Hippocampal formation (tissue), 2 donors: ENCODE data around the gene MGAT3.
A peak's percentile ranks its signal among the peaks of the same experiment; 100 is the strongest.
"Not testable (repeated sequence)": the region's sequence is repeated elsewhere in the genome, so short reads cannot be mapped to it uniquely, and the experiment has no call there.

ENCODE experiments used
- DNase-seq, 2 donors: peaks; one replicate each; lab custom pipeline; 2025; lab: John Stamatoyannopoulos, UW

Gene MGAT3, protein sequence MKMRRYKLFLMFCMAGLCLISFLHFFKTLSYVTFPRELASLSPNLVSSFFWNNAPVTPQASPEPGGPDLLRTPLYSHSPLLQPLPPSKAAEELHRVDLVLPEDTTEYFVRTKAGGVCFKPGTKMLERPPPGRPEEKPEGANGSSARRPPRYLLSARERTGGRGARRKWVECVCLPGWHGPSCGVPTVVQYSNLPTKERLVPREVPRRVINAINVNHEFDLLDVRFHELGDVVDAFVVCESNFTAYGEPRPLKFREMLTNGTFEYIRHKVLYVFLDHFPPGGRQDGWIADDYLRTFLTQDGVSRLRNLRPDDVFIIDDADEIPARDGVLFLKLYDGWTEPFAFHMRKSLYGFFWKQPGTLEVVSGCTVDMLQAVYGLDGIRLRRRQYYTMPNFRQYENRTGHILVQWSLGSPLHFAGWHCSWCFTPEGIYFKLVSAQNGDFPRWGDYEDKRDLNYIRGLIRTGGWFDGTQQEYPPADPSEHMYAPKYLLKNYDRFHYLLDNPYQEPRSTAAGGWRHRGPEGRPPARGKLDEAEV

DNA sequence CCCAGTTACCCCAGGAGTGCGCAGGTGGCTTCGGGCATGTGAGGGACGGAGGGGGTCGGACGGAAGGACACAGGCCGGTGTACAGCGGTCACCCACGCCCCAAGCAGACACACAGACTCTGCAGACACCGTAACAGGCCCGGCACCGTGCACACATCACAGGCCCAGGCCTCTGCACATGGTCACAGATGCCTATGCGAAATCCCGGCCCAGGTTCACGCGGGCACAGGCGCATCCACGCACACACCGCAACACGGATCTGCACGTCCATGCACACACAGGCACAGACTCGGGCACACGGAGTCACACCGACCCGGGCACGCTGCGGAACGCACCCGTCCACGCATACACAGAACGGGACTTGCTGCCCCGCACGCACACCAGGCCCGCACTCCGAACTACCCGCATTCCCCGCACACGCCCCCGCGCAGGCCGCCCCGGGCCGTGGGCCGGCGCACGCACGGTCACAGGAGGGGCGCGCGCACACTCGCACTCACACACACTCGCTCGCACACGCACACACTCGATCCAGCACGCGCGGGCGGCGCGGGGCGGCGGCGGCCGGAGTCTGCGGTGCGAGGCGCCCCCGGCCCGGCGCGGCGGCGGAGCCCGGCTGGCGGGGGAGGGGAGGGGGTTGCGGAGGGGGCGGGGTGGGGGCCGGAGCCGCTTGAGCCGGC, at the start of gene MGAT3:
MGAT3 (plus strand) TSS at position 491 of the 676 bp plus-strand sequence. CDS start 30,336 bp downstream, outside the sequence.
- no peak for DNase-seq

DNA sequence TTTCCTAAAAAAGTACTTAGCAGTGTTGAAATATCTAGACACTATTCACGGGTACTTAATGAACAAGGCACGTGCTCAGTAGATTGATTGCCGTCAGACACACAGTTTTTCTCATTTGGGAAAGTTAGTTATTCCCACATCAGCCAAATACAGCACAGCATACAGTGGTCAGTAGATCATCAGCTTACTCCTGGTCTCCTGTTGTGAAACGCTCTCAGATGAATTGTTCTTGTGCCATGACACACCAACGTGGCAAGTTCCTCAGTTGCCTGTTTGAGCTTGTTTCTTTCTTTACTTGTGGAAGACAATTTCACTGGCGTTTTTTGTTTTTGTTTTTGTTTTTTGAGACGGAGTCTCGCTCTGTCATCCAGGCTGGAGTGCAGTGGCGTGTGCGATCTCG, 48.6 kb upstream of the MGAT3 start:
- DNase-seq: no peak

DNA sequence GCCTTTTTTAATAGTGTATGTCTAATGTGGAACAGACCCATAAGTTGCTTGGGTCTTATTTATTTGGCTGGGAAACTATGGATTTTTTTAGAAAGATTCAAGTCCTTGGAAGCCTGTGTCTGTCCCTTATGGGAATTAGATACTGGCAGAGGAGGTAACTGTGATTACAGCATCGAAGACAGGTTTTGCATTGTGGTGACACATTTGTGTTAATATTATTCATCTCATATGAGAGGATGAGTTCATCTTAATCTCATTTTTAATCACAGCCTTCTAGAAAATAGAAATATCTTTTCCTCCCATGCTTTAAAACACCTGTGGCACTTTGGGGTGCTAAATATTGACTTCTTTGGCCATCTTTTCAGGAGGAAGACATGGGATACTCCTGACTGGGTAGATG, 48.0 kb upstream of the MGAT3 start:
- DNase-seq: no peak

DNA sequence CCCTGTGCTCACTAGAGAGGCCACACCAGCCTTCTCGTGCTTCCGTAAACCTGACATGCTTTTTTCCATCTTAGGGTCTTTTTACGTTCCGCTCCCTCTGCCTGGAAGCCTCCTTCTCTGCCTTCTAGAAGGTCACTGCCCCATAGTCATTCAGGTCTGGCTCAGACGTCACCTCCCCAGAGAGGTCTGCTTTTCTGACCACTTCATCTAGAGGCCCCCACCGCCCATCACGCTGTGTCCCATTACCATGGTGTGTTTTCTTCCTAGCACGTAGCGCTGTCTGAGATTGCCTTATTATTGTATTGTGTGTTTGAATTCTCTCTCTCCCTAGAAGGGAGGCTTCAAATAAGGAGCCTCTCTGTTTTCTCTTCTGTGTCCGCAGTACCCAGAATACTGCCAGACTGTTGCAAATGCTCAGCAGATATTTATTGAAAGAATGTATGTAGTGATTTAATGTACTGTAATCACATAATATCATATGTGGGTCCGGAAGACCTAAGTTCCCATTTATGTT, 47.2 kb upstream of the MGAT3 start:
- DNase-seq: no peak

DNA sequence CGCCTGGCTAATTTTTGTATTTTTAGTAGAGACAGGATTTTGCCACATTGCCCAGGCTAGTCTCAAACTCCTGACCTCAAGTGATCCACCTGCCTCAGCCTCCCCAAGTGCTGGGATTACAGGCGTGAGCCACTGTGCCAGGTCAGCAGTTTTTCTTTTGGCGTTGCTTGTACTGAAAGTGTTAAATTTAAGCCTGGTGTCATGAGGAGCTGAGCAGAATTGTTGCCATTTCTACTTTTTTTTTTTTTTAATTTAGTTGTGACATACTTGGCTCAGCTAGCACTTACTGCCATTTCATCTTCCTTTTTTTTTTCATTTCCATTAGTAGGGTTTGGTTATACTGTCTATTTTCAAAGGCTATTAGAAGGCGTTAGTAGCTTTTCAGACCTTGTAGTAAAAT, 46.5 kb upstream of the MGAT3 start:
- DNase-seq: no peak

DNA sequence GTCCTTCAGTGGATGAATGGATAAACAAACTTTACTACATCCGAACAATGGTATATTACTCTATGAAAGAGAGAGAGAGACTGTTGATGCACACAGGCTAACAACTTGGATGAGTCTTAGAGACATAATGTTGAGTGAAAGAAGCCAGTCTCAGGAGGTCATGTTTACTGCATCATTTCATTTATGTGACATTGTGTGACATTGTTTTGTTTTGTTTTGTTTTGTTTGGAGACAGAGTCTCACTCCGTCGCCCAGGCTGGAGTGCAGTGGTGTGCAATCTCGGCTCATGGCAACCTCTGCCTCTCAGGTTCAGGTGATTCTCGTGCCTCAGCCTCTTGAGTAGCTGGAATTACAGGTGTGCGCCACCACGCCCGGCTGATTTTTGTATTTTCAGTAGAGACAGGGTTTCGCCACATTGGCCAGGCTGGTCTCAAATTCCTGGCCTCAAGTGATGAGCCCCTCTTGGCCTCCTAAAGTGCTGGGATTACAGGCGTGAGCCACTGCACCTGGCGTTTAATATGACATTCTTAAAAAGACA, 44.9 kb upstream of the MGAT3 start:
- not testable (repeated sequence) for DNase-seq

DNA sequence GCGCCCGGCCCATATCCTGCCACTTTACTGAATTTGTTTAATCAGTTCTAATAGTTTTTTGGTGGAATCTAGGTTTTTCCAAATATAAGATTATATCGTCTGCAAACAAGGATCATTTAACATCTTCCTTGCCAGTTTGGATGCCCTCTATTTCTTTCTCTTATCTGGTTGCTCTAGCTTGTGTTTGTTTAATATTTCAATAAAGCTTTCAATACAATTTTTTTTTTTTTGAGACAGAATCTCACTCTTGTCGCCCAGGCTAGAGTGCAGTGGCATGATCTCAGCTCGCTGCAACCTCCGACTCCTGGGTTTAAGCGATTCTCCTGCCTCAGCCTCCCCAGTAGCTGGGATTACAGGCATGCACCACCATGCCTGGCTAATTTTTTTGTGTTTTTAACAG, 43.6 kb upstream of the MGAT3 start:
- not testable (repeated sequence) for DNase-seq

DNA sequence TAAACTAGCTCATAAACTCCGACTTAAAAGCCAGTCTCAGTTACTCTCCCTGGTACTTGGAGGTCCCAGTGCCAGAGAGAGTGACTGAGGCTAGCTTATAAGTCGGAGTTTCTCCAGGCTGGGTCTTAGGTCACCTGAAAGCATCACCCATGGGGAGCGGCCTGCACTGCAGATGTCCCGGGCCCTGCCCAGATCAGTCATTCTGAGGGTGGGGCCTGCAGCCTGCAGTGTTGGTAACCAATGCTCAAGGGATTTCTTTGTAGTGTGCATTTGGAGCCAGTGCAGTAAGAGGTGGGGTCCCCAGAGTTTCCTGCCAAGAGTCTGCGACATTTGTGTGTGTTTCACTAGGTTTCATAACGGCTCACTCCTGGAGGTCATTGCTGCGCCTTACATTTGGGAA, 42.4 kb upstream of the MGAT3 start:
- DNase-seq: no peak

DNA sequence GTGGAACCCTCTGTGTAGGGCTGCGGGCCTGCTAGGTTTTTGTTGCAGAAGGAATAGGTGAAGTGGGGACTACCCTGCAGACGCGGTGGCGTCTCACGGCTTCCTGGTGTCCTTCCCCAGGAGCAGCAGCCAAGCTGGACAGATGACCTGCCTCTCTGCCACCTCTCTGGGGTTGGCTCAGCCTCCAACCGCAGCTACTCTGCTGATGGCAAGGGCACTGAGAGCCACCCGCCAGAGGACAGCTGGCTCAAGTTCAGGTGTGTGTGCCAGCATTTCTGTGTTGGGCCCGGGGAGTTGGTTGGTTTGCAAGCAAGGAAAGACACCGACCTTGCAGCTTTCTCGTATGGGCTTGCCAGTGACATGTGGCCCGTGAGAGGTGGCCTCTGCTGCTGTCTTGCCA, 41.9 kb upstream of the MGAT3 start:
- peak in 1 of 2 donors; percentile 40 for DNase-seq

DNA sequence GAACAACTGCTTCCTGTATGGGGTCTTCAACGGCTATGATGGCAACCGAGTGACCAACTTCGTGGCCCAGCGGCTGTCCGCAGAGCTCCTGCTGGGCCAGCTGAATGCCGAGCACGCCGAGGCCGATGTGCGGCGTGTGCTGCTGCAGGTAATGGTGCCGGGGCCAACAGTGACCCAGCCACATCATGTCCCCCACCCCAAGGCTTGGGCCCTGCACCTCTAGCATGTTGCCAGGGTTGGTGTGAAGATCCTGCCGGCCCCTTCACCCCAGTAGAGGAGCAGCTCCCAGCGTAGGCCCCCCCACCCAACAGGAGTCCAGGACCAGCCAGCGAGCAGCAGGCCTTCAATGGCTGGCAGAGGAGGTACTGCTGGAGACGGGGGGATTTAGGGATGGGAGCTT, 41.3 kb upstream of the MGAT3 start:
- DNase-seq: no peak

DNA sequence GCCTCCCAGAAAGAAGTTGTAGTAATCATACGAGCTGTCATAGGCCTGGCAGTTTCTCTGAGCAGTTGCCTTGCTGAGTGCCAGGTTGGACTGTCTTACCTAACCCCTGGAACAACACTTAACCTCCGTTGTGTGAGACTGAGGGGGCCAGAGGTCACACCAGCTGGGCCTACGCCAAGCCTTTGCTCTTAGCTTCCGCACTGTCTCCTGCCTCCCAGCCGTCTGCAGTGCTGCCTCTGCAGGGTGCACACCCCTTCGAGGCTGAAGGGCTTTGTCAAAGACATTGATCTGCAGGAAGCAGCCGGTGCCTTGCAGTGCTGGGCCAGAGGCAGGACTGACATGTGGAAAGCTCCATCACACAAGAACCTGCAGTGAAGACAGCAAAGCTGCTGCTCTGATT, 40.5 kb upstream of the MGAT3 start:
- no peak for DNase-seq

DNA sequence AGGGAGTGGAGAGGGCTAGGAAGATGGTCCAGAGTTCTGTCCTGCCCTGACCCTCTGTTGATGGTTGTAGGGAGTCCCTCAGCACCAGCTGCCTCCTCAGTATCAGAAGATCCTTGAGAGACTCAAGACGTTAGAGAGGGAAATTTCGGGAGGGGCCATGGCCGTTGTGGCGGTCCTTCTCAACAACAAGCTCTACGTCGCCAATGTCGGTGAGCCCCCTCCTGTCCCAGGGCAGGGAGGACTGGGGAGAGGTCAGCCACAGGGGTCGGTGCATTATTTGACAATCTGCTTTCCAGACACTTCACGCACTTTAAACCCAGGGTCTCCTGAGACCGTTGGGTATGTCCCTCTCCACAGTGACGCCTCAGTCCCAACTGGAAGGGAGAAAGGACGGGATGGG, 39.2 kb upstream of the MGAT3 start:
- no peak for DNase-seq

DNA sequence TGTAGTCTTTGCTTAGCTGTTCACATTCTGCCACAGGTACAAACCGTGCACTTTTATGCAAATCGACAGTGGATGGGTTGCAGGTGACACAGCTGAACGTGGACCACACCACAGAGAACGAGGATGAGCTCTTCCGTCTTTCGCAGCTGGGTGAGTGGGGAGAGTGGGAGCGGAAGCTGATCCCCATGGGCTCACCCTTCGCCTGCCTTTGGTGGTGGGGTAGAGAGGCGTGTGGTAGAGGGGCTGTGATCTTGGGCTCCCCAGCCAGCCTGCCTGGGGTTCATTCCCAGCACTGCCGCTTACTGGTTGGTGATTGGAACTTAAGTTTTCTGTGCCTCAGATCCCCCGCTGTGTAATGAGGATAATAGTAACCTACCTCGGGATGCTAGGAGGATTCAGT, 38.1 kb upstream of the MGAT3 start:
- no peak for DNase-seq

DNA sequence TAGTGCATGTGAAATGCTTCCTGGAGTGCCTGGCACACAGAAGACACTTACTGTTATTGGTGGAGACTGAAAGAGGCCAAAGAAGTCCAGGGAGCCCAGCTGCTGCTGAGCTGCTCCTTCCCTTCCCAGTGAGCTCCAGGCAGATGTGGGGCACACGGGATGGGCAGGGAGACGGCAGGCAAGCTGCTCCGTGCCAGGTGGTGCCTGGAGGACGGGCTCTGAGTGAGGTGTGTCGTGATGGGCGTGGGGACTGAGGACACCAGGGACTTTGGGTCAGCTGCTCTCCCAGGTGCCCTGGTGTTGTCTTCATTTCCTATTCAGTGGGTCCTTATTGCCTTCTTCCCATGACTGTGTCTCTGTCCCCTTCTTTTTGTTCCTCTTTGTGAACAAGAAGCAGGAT, 37.7 kb upstream of the MGAT3 start:
- DNase-seq: no peak

DNA sequence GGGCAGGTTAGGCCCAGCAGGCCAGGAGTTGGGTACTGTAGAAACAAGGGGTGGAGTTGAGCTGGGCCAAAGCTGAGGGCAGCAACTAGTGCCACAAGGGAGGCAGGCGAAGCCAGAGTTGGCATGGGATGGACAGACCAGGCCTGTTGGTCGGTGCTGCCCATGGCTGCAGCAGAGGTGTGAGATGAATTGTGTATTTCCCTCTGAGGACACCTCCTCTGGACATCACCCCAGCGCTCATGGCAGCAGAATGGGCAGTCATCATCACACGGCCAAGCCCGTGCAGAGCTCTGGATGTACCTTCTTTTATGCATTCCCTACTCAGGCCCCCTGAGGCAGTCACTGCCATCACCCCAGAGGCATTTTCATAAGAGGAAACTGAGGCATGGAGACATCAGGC, 36.9 kb upstream of the MGAT3 start:
- DNase-seq: no peak

DNA sequence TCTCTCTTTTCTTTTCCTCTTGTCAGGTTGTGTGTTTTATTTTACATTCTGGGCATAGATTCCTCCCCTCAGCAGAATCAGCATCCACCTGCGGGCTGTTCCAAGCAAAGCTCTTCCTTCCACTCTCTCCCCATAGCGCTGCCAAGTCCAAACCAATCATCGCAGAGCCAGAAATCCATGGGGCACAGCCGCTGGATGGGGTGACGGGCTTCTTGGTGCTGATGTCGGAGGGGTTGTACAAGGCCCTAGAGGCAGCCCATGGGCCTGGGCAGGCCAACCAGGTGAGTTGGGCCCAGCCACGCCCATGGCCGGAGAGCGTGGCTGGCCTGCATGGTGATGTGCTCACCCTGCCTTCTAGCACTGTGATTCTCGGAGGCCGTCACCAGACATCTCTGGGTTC, 35.1 kb upstream of the MGAT3 start:
- no peak for DNase-seq

DNA sequence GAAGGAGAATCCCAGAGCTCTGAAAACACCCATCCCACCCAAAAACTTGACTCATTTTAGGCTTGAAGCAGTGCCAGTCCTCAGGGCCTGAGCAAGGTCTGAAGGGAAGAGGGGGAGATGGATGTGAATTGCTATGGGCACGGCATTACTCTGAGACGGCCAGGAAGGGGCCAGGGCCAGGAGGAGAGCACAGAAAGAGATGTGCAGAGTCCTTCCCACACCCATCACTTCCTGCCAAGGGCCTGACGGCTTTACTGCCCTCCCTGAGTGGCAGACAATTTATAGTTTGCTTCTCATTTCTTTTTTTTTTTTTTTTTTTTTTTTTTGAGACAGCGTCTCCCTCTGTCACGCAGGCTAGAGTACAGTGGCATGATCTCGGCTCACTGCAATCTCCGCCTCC, 34.7 kb upstream of the MGAT3 start:
- no peak for DNase-seq

DNA sequence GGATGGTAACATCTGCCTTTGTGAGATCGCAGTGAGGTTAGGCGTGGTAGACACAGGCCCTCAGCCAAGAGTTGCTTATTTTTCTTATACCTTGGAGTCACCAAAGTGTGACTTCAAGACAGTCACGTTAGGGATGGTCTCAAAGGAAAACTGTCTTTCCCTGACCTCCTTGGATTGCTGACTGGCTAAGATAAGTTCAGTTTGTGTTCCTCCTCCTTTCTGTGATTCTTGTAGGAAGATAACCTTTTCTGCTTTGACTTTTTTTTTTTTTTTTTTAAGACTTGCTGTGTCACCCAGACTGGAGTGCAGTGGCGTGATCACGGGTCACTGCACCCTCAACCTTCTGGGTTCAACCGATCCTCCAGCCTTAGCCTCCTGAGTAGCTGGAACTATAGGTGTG, 34.1 kb upstream of the MGAT3 start:
- DNase-seq: no peak

DNA sequence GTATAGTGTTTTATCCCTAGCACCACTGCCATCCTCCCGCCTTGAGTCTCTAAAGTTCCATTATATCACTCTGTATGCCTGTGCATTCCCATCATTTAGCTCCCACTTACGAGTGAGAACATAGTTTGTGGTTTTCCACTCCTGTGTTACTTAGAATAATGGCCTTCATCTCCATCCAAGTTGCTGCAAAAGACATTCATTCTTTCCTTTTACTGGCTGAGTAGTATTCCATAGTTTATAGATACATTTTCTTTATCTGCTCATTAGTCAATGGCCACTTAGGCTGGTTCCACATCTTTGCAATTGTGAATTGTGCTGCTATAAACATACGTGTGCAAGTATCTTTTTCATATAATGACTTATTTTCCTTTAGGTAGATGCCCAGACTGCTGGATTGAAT, 32.8 kb upstream of the MGAT3 start:
- no peak for DNase-seq

DNA sequence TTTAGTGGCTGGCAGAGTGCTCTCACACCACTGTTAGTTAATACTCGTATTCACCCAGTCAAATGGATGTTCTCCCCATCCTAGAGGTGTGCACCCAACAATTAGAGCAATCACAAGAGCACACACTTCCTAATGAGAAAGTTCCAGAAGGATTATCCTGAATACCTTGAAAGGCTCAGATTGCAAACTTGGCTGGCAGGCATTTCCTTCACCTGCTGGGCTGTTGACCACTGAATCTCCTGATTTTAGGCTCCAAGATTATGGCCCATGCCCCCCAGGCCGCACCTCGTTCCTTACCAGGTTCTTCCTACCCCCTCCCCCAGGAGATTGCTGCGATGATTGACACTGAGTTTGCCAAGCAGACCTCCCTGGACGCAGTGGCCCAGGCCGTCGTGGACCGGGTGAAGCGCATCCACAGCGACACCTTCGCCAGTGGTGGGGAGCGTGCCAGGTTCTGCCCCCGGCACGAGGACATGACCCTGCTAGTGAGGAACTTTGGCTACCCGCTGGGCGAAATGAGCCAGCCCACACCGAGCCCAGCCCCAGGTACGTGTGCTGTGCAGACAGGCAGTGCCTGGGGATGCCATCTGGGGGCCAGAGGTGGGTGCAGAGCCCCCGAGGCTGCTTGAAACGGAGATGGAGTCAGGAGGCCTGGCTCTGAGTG, 30.3 kb upstream of the MGAT3 start:
- no peak for DNase-seq

DNA sequence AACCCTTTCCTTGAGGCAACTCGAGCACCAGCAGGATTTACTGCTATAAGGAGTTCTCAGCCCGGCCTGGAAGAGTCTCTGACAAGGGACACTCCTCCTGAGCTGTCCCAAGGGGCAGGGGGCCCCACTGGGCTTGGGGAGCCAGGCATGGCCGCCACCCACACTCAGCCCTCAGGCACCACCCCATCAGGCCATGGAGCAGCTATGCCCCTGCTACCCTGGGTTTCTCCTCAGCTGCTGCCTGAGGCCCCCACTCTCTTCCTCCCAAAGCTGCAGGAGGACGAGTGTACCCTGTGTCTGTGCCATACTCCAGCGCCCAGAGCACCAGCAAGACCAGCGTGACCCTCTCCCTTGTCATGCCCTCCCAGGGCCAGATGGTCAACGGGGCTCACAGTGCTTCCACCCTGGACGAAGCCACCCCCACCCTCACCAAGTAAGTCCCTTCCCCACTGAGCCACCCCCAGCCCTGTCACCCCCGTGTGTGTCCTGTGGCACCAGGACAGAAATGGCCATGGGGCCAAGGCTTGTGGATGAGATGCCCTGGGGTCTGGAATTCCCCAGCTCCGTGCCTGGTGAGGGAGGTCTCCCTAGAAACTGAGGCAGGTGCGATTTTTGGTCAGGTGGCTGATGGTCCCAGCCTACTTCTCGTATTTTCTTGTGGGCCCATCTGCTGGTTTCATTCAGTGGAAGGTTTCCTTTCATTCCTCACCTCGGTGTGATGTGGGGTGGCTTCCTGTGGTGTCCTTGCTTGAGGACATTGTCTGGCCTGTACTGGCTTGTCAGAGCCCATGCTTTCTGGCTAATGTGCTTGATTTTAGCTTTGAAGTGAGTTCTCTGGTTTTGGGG, 28.8 kb upstream of the MGAT3 start:
- DNase-seq: no peak
